IPS-18c (cell line): ENCODE results near the gene MICU1.

Experiments used
- H3K4me3 ChIP-seq: 2 replicates; pipeline ENCODE4 v1.7.0; 2013; ENCODE audit warnings: low read depth, mild to moderate bottlenecking, low read length, moderate library complexity; ENCODE audit not compliant: insufficient read depth
- H3K9me3 ChIP-seq: one replicate; pipeline ENCODE4 v1.6.1; 2013; ENCODE audit warnings: mild to moderate bottlenecking, low read length, moderate library complexity; ENCODE audit not compliant: control insufficient read depth, insufficient read depth

MICU1 gene

DNA sequence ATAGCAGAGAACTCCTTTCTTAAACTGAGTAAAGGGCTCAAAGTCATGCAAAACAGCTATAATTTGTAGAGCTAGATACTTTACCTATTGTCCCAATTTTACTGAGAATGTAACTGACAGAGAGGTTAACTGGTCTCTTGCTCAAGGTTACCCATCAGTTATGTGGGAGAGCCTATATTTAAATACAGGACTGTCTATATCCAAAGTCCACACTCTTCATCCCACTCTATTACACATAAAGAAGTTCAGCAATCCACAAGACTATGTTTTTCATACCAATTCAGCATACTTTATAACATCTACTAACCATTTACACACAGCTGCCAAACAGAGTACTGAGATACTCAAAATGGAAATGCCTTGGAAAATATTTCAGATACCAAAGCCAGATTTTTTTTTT, 100.2 kb downstream of the MICU1 start:
- Histone ChIP-seq H3K9me3 (no peaks in the 10 kb centered on the region), H3K4me3 (no peak overlapping the region)

- Histone ChIP-seq H3K9me3 (no peaks in the 10 kb centered on the region), H3K4me3 (no peak overlapping the region)
These were observed 100.6 kb downstream of the MICU1 start for GRCh38 chr10:72525277-72525676.

- no peaks in the 10 kb centered on the region for H3K9me3 ChIP-seq
These were observed 101.4 kb downstream of the MICU1 start for GRCh38 chr10:72524489-72524888.

DNA sequence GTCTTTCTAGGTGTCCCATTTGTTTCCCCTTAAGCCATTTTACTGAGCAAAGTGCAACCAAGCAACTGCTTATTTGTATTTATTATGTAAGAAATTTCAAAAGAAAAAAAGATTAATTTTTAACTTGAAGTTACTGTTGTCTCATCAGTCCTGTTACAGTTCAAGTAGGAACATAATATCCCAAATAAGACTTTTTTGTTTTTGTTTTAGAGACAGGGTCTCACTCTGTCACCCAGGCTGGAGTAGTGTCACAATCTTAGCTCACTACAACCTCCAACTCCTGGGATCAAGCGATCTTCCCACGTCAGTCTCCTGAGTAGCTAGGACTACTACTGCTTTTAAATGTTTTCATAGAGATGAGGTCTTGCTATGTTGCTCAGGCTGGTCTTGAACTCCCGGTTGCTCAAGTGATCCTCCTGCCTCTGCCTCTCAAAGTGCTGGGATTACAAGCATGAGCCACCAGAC, 101.9 kb downstream of the MICU1 start:
- no peaks in the 10 kb centered on the region for H3K9me3 ChIP-seq

More at GRCh38 chr10:72524489-72524888, 101.4 kb downstream of the MICU1 start:
- H3K4me3 ChIP-seq, result no peak overlapping the region

DNA sequence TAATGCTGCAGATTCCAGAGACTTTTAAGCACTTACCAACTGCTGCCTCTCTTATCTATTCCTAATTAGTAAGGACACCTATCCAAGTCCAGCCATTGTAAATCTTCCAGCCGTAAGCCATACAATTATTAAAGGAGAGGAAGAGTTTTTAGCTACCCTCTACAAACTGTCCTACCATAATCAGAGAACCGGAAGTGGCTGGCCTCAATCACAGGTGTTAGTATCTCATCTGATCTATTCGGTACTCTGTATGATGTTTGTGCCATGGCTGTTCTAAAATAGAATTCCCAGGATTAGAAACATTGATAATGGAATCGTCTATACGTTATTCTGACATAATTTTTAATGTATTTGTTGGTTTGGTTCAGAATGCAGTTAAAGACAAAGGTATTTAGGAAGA, 102.8 kb downstream of the MICU1 start:
- no peak overlapping the region for H3K4me3 ChIP-seq
- H3K9me3 ChIP-seq, result no peaks in the 10 kb centered on the region

More for the DNA sequence above, 101.9 kb downstream of the MICU1 start:
- no peak overlapping the region for H3K4me3 ChIP-seq

- no peak overlapping the region for H3K4me3 ChIP-seq
- H3K9me3 ChIP-seq, result no peaks in the 10 kb centered on the region
These were observed 108.6 kb downstream of the MICU1 start for GRCh38 chr10:72517244-72517643.

DNA sequence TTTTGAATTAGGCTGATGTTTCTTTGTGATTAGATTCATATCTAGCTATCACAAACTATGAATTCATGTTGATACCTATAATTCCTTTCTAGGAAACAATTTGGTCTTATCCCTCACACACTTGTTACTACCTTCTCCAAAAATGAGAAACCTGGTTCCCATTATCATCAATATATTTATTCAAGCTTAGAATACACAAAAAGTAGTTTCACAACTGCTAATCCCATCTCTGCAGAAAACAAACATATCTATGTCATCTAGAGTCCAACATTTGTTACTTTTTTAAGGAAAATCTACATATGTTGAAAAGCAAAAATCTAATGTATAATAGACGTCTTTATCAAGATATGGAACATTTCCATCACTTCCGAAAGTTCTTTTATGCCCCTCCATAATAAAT, 110.4 kb downstream of the MICU1 start:
- Histone ChIP-seq H3K4me3 (no peak overlapping the region), H3K9me3 (no peaks in the 10 kb centered on the region)

DNA sequence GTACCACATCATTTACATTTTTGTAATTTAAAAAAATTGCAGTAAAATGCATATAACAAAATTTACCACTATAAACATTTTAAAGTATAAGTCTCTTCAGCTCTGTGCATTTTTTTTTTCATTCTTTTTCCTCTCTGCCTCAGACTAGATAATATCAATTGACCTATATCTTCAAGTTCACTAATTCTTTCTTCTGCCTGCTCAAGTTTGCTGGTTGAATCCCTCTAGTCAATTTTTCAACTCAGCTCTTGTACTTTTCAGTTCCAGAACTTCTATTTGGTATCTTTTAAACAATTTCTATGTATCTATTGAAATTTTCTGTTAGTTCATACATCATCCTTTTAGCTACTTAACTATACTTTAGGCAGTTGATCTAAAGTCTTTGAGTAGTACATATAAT, 112.0 kb downstream of the MICU1 start:
- Histone ChIP-seq H3K4me3 (no peak overlapping the region), H3K9me3 (no peaks in the 10 kb centered on the region)

DNA sequence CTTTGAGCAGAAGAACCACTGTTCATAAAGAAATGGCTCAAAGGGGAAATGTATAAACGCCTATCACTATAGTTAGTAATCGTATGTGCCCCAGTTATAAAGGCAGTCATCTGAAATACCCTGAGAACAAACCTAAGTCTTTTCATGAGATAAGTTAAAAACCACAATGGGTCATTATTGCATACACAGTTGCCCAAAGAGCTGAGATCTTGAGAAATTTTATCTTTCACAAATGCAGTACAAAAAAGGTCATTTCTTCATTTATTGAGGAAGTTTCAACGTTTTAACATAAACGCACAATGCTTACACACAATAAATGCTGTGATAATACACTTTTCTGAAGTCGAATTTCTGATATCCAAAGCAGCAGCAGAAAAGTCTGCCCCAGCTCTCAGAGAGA, 114.4 kb downstream of the MICU1 start:
- Histone ChIP-seq H3K9me3 (no peaks in the 10 kb centered on the region), H3K4me3 (no peak overlapping the region)

DNA sequence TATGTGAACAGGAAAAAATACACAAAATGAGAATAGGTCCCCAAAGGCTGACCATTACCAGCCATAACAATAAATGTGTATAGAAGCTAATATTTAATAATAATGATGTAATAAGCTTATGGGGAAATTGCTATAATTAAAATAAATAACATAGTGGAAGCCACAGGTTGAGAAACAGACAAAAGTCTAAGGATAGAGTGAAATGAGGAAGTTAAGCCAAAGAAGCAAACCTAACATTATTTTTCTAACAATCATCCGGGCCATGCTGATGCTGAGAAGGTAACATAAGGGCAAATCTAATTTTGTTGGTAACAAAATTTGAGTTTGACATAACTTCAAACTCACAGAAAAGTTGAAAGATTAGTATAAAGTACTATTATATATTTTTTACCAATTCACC, 115.9 kb downstream of the MICU1 start:
- H3K4me3 ChIP-seq, result no peak overlapping the region
- no peaks in the 10 kb centered on the region for H3K9me3 ChIP-seq

- H3K9me3 ChIP-seq, result no peaks in the 10 kb centered on the region
These were observed 116.6 kb downstream of the MICU1 start for GRCh38 chr10:72509206-72509799.

DNA sequence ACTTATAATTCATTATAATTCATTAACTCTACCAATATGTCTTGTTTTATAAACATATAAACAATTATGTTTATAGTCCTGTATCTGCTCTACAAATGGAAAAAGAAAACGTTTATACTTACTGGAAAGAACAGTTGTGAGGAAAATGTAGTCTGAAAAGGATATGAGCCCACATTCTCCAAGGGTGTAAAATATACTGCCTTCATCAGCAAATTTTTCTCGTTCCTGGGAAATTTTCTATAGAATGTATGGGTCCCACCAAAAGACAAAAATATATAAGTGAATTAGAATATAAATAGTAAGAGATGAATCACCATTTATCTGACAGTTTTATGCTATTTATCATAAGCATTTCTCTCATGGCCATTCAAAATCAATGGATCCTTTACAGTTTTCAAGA, 117.8 kb downstream of the MICU1 start:
- Histone ChIP-seq H3K9me3 (no peaks in the 10 kb centered on the region), H3K4me3 (no peak overlapping the region)

More at GRCh38 chr10:72509206-72509799, 116.6 kb downstream of the MICU1 start:
- no peak overlapping the region for H3K4me3 ChIP-seq

DNA sequence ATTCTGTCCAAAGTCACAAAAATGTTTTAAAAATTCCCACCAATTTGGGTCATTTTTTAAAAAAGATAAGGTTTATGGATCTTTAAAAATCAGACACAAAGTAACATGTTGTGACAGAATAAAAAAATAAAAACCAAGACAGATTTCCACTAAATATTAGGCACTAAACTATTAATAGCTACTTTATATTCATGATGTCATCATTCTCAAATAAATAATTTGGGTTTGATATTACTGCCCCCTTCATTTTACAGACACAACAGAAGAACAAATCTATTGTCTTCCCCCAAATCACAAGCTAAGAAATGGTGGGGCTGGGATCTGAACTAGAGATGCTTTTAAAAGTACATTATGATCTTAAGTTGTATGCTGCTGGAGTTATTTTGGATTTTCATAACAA, 119.4 kb downstream of the MICU1 start:
- Histone ChIP-seq H3K9me3 (no peaks in the 10 kb centered on the region), H3K4me3 (no peak overlapping the region)

- no peaks in the 10 kb centered on the region for H3K9me3 ChIP-seq
- H3K4me3 ChIP-seq, result no peak overlapping the region
These were observed 120.4 kb downstream of the MICU1 start for GRCh38 chr10:72505435-72505834.

DNA sequence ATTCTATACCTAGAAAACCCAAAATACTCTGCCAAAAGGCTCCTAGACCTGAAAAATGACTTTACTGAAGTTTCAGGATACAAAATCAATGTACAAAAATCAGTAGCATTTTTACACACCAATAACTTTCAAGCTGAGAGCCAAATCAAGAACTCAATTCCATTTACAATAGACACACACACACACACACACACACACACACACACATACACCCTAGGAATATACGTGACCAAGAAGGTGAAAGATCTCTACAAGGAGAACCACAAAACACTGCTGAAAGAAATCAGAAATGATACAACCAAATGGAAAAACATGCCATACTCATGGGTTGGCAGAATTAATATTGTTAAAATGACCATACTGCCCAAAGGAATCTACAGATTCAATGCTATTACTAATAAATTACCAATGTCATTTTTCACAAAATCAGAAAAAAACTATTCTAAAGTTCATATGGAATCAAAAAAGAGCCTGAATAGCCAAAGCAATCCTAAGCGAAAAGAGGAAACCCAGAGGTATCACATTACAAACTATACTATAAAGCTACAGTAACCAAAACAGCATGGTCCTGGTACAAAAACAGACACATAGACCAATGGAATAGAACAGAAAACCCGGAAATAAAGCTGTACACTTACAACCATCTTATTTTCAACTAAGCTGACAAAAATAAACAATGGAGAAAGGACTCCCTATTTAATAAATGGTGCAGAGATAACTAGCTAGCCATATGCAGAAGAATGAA, 122.0 kb downstream of the MICU1 start:
- Histone ChIP-seq H3K4me3 (no peak overlapping the region), H3K9me3 (no peaks in the 10 kb centered on the region)

DNA sequence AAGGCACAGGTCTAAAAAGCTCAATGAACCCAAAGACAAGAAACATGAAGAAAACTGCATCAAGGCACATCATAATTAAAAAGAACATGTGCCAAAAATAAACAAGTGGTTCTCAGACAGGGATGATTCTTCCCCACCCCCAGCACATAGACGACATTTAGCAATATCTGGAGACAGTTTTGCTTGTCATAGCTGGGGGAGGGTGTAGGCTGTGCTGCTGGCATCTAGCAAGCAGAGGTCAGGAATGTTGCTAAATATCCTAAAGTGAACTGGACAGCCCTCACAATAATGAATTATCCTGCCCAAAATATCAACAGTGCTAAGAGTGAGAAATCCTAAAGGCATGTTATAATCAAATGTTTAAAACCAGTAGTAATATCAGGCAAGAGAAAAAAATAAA, 122.6 kb downstream of the MICU1 start:
- no peak overlapping the region for H3K4me3 ChIP-seq

GRCh38 chr10:72502581-72502980, 123.3 kb downstream of the MICU1 start:
- Histone ChIP-seq H3K4me3 (no peak overlapping the region), H3K9me3 (no peaks in the 10 kb centered on the region)

More for the DNA sequence above, 122.6 kb downstream of the MICU1 start:
- no peaks in the 10 kb centered on the region for H3K9me3 ChIP-seq

DNA sequence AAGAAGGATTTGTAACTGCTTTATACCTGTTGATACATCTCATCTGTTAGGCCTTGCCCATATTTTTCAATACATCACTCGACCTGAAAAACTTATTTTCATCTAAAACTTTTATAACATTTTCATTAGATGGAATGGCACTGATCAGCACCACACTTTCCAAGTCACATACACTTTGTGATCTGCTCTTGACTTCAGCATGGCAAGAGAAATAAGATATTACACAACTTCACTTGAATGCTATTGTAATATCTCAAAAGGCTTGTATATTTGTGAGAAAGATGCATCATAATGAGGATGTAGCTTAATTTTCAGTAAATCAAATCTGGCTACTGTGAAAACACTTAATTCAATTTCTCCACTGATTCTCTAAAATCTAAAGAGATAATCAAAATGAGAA, 126.2 kb downstream of the MICU1 start:
- Histone ChIP-seq H3K9me3 (no peaks in the 10 kb centered on the region), H3K4me3 (no peak overlapping the region)
